ENCODE data around the gene ENO3. TPM values are rescaled to one million over a fixed set of nuclear protein-coding genes. Genes with fewer than 3 reads are reported as not detected.

Gene ENO3
- total and polyA plus RNA-seq, 11 donors, result 253 to 1,459 (median 668) TPM

DNA sequence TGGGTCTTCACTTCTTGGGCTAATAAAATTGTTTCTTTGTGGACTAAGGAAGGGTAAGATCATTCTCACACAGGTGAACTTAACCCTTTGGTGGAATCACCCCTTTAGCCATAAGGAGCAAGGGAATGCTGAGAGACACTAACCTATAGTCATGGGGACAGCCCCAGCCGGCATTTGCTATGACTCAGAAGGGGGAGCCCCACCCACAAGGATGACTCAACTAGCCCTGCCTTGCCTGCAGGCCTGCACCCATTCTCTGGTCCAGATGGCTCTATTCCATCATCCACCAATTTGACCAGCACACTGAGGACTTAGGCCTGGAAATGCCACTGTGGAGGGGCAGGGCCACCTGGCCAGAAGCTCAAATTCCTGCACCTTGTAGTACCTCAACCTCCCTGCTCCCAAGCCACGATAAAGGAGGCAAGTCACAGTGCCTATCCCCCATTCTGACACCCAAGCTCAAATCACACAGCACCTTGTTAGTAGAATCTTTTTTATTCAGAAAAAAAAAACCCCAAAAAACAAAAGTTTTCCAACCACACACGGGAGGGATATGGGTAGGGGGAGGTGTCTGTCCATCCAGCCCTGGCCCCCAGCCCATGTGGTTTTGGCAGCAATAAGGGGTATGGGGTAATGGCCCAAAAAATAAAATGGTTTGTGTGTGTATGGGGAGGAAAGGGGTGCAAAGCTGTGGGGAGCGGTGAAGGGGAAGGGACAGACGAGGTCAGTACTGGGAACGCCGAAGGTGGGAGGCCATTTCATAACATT, 5.6 kb upstream of the ENO3 start:
- intact Hi-C loops (cut with DNase I), result loop anchor here in 1 of 10 donors (5.0 kb wide), 1 partner anchor 42 kb away; the partner anchor contains the start of gene CAMTA2
- H3K4me1 ChIP-seq, result peaks cover 15 to 75% (median 52%) of the 10 kb centered on the region in 12 donors
- TF ChIP-seq POLR2A (IDR thresholded peaks at IDR 0.05), result peak in 1 of 2 donors; percentile 35
- TF ChIP-seq, protein P1, sequence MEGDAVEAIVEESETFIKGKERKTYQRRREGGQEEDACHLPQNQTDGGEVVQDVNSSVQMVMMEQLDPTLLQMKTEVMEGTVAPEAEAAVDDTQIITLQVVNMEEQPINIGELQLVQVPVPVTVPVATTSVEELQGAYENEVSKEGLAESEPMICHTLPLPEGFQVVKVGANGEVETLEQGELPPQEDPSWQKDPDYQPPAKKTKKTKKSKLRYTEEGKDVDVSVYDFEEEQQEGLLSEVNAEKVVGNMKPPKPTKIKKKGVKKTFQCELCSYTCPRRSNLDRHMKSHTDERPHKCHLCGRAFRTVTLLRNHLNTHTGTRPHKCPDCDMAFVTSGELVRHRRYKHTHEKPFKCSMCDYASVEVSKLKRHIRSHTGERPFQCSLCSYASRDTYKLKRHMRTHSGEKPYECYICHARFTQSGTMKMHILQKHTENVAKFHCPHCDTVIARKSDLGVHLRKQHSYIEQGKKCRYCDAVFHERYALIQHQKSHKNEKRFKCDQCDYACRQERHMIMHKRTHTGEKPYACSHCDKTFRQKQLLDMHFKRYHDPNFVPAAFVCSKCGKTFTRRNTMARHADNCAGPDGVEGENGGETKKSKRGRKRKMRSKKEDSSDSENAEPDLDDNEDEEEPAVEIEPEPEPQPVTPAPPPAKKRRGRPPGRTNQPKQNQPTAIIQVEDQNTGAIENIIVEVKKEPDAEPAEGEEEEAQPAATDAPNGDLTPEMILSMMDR (IDR thresholded peaks at IDR 0.05), result no peak
- H3K9me3 ChIP-seq, result no peaks in the 10 kb centered on the region
- 46 to 55% (median 51%) methylated on average over 7 of the region's 7 CpGs for WGBS, 4 donors
- H3K36me3 ChIP-seq, result peaks cover 0 to 56% (median 49%) of the 10 kb centered on the region in 9 donors
- peak overlapping the region in 10 of 12 donors; percentile 6 to 100 (median 82) for H3K27ac ChIP-seq
- no peaks in the 10 kb centered on the region for H3K27me3 ChIP-seq
- peak overlapping the region in 5 of 12 donors; percentile 76 to 100 (median 99) for H3K4me3 ChIP-seq
- ATAC-seq (peak in 3 of 4 donors; percentile 31 to 45 (median 34)), DNase-seq (peak; percentile 67 to 89 (median 76))

GRCh38 chr17:4945944-4946280, 5.0 kb upstream of the ENO3 start:
- TF ChIP-seq, protein P1 (IDR thresholded peaks at IDR 0.05), result no peak
- no peak for TF ChIP-seq POLR2A (IDR thresholded peaks at IDR 0.05)
- Histone ChIP-seq H3K9me3 (no peaks in the 10 kb centered on the region), H3K4me3 (peak overlapping the region in 8 of 12 donors; percentile 76 to 100 (median 98)), H3K27ac (peak overlapping the region in 6 of 12 donors; percentile 66 to 100 (median 99)), H3K36me3 (peaks cover 0 to 56% (median 49%) of the 10 kb centered on the region in 9 donors), H3K27me3 (no peaks in the 10 kb centered on the region), H3K4me1 (peaks cover 15 to 76% (median 54%) of the 10 kb centered on the region in 12 donors)
- WGBS, 4 donors, result 44 to 53% (median 48%) methylated on average over 4 of the region's 4 CpGs
- DNase-seq (no peak), ATAC-seq (no peak)
- intact Hi-C loops (cut with DNase I), result loop anchor here in 1 of 10 donors (5.0 kb wide), 1 partner anchor 41 kb away; the partner anchor contains the start of gene CAMTA2

DNA sequence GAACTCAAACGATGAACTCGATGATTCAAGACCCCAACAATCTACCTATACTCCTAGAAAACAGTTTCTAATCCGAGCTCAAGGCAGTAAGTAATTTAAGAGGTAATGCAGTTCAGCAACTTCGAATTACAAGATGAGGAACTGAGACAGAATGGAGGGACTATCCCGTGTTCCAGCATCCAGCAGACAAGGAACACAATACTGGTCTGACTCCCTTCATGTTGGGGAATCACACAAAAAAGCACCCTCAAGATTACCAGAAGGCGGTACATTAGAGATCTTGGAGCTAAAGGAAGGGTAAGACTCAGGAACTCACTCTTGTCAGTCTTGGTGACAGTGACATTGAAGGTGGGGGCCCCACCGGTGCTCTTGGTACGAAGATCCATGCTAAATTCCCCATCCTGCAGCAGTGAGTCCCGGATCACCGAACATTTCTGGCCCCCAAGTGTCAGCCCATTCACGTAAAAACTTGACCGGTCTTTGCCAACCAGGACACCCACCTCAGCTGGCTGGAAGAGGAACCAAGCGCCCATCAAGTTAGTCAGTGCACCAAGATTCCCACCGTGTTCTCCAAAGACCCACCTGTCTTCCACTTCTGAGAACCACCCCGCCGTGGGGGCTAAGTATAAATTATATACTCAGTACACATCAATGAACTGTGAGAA, 4.5 kb upstream of the ENO3 start:
- ATAC-seq (no peak), DNase-seq (peak in 1 of 5 donors; percentile 16)
- peaks cover 14 to 75% (median 50%) of the 10 kb centered on the region in 12 donors for H3K4me1 ChIP-seq
- WGBS, 4 donors, result 37 to 43% (median 39%) methylated on average over 16 of the region's 16 CpGs
- intact Hi-C loops (cut with DNase I), result loop anchor here in 1 of 10 donors (5.0 kb wide), 1 partner anchor 41 kb away; the partner anchor contains the start of gene CAMTA2
- H3K27ac ChIP-seq, result peak overlapping the region in 11 of 12 donors; percentile 96 to 100 (median 99)
- no peaks in the 10 kb centered on the region for H3K27me3 ChIP-seq
- TF ChIP-seq, protein P1 (IDR thresholded peaks at IDR 0.05), result no peak
- TF ChIP-seq POLR2A (IDR thresholded peaks at IDR 0.05), result no peak
- peak overlapping the region in 10 of 12 donors; percentile 76 to 100 (median 98) for H3K4me3 ChIP-seq
- H3K36me3 ChIP-seq, result peaks cover 0 to 55% (median 49%) of the 10 kb centered on the region in 9 donors
- H3K9me3 ChIP-seq, result no peaks in the 10 kb centered on the region
